ENCODE results near the gene CPSF3. TPM values are rescaled to one million over a fixed set of nuclear protein-coding genes. Genes with fewer than 3 reads are reported as not detected.

CPSF3 gene
- total RNA-seq, 1 donor from 2014 or later: 60.4 TPM

DNA sequence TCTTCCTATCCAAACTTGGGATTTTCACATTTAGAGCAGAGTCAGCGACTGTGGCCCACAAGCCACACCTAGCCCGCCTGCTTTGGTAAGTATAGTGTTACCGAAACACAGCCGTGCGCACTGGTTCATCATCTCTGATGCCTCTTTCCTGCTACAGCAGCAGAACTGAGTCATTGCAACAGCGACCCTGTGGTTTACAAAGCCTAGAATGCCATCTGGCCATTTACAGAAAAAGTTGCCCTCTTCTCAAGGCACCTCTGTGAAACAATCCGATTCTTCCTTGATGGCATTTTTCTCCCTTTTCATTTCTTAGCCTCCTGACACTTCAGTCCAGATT lies 40.2 kb downstream of the CPSF3 start:
- no peaks in the 10 kb centered on the region for H3K27me3 Mint-ChIP-seq
- no peak overlapping the region for H3K4me3 Mint-ChIP-seq (ENCODE audit: low read depth)
- DNase-seq (ENCODE audit: low spot score, unreplicated experiment): no peak
- no peak overlapping the region for H3K27ac Mint-ChIP-seq
- H3K9me3 Mint-ChIP-seq (ENCODE audit: low read depth): no peaks in the 10 kb centered on the region
- H3K4me1 Mint-ChIP-seq (ENCODE audit: low read depth): no peaks in the 10 kb centered on the region
- TF ChIP-seq, protein P1, sequence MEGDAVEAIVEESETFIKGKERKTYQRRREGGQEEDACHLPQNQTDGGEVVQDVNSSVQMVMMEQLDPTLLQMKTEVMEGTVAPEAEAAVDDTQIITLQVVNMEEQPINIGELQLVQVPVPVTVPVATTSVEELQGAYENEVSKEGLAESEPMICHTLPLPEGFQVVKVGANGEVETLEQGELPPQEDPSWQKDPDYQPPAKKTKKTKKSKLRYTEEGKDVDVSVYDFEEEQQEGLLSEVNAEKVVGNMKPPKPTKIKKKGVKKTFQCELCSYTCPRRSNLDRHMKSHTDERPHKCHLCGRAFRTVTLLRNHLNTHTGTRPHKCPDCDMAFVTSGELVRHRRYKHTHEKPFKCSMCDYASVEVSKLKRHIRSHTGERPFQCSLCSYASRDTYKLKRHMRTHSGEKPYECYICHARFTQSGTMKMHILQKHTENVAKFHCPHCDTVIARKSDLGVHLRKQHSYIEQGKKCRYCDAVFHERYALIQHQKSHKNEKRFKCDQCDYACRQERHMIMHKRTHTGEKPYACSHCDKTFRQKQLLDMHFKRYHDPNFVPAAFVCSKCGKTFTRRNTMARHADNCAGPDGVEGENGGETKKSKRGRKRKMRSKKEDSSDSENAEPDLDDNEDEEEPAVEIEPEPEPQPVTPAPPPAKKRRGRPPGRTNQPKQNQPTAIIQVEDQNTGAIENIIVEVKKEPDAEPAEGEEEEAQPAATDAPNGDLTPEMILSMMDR (IDR thresholded peaks at IDR 0.05; ENCODE audit: unreplicated experiment): no peak
- H3K36me3 Mint-ChIP-seq (ENCODE audit: insufficient read depth): peaks cover 12% of the 10 kb centered on the region

DNA sequence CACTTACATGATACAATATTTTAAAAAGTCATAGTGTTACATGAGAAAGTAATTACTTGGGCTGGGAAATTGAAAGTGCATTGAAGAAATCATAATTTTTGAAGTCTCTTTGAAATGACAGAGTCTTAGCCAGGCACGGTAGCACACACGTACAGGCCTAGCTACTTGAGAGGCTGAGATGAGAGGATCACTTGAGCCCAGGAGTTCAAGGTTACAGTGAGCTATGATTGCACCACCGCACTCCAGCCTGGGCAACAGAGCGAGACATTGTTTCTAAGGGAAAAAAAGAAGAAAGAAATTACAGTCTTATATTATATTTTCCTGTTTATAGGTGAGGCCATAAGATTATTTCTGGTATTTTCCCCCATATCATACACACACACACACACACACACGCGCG lies 41.7 kb downstream of the CPSF3 start:
- no peaks in the 10 kb centered on the region for H3K4me1 Mint-ChIP-seq (ENCODE audit: low read depth)
- H3K9me3 Mint-ChIP-seq (ENCODE audit: low read depth): no peaks in the 10 kb centered on the region

DNA sequence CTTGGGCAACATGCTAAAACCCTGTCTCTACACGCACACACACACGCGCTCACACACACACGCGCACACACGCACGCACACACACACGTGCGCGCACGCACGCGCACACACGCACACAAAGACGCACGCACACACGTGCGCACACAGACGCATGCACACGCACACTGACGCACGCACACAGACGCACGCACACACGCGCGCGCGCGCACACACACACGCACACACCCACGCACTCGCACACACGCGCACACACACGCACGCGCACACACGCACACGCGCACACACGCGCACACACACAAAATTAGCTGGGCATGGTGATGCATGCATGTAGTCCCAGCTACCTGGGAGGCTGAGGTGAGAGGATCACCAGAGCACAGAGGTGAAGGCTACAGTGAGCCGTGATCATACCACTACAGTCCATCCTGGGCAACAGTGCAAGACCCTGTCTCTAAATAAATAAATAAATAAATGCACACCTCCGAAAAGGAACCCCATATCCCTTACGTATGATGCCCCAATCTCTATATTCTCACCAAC lies 42.8 kb downstream of the CPSF3 start:
- TF ChIP-seq, protein P1 (IDR thresholded peaks at IDR 0.05; ENCODE audit: unreplicated experiment): no peak
- Mint-ChIP-seq H3K36me3 (ENCODE audit: insufficient read depth) (peaks cover 5% of the 10 kb centered on the region), H3K4me3 (ENCODE audit: low read depth) (no peak overlapping the region), H3K4me1 (ENCODE audit: low read depth) (no peaks in the 10 kb centered on the region), H3K27me3 (no peaks in the 10 kb centered on the region), H3K27ac (no peak overlapping the region), H3K9me3 (ENCODE audit: low read depth) (no peaks in the 10 kb centered on the region)
- no peak for DNase-seq (ENCODE audit: low spot score, unreplicated experiment)

More for the DNA sequence above, 41.7 kb downstream of the CPSF3 start:
- no peak for DNase-seq (ENCODE audit: low spot score, unreplicated experiment)
- Mint-ChIP-seq H3K4me3 (ENCODE audit: low read depth) (no peak overlapping the region), H3K27me3 (no peaks in the 10 kb centered on the region), H3K36me3 (ENCODE audit: insufficient read depth) (peaks cover 8% of the 10 kb centered on the region), H3K27ac (no peak overlapping the region)
- TF ChIP-seq, protein P1 (IDR thresholded peaks at IDR 0.05; ENCODE audit: unreplicated experiment): no peak

DNA sequence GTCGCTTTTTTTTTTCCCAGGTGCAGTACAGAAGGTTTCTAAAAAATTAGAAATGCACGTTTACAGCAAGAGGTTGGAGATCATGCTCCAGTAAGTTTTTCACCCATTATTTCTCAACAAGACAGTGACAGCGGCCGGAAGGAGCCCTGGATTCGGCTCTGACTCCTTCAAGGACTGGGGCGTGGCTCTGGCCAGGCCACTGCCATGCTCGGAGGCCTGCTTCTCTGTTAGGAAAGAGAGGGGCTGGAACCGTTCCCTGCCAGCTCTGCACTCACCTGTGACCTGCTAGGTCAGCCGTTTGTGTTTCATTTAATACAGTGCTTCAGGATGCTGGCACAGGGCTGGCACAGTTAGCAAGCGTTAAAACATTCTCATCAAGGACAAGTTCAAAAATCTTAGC lies 44.2 kb downstream of the CPSF3 start:
- Mint-ChIP-seq H3K27me3 (no peaks in the 10 kb centered on the region), H3K9me3 (ENCODE audit: low read depth) (no peaks in the 10 kb centered on the region), H3K4me3 (ENCODE audit: low read depth) (no peak overlapping the region), H3K36me3 (ENCODE audit: insufficient read depth) (peaks cover 7% of the 10 kb centered on the region), H3K27ac (no peak overlapping the region), H3K4me1 (ENCODE audit: low read depth) (no peaks in the 10 kb centered on the region)
- TF ChIP-seq, protein P1 (IDR thresholded peaks at IDR 0.05; ENCODE audit: unreplicated experiment): no peak
- no peak for DNase-seq (ENCODE audit: low spot score, unreplicated experiment)

DNA sequence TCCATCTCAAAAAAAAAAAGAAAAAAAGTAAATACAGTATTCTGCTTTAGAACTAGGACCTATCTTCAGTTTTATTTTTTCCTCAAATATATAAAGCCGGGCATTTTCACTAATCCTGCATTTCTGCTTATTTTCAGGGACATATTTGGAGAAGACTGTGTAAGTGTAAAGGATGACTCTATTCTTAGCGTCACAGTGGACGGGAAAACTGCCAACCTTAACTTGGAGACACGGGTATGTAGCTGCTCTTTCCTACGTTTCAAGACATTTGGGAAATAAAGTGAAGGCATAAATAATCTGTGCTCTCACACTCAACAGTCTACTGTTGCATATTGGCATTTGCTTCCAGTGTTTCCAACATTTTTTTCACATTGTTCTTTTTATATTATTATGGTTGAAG lies 47.8 kb downstream of the CPSF3 start:
- H3K36me3 Mint-ChIP-seq (ENCODE audit: insufficient read depth): peaks cover 12% of the 10 kb centered on the region
- DNase-seq (ENCODE audit: low spot score, unreplicated experiment): no peak
- H3K27me3 Mint-ChIP-seq: no peaks in the 10 kb centered on the region
- peaks cover 6% of the 10 kb centered on the region for H3K4me1 Mint-ChIP-seq (ENCODE audit: low read depth)
- TF ChIP-seq, protein P1 (IDR thresholded peaks at IDR 0.05; ENCODE audit: unreplicated experiment): no peak
- H3K9me3 Mint-ChIP-seq (ENCODE audit: low read depth): peaks cover 3% of the 10 kb centered on the region
- H3K27ac Mint-ChIP-seq: no peak overlapping the region
- H3K4me3 Mint-ChIP-seq (ENCODE audit: low read depth): no peak overlapping the region
